IMR-90 (cell line): ENCODE data around the gene STK31.

Experiments used
- CEBPB ChIP-seq: IDR thresholded peaks from 2 replicates; pipeline ENCODE4 v1.6.1; 2012; ENCODE audit warnings: low read depth, low read length, improper control_type of control experiment
- POLR2A ChIP-seq: IDR thresholded peaks from 2 replicates; pipeline ENCODE4 v1.6.1; 2012; ENCODE audit warnings: mild to moderate bottlenecking, low read depth, low read length
- RCOR1 ChIP-seq: IDR thresholded peaks from 2 replicates; pipeline ENCODE4 v1.6.1; 2012; ENCODE audit warnings: mild to moderate bottlenecking, low read length, improper control_type of control experiment; ENCODE audit not compliant: insufficient replicate concordance
- USF2 ChIP-seq: fragments of 150-350 bp; IDR thresholded peaks from 2 replicates; pipeline ENCODE4 v1.6.1; 2017; ENCODE audit warnings: mild to moderate bottlenecking, antibody characterized with exemption, low read length, low read depth
- TF ChIP-seq, protein P1 (sequence below): conservative IDR thresholded peaks from 2 replicates; pipeline ENCODE4 v1.5.1; 2012; ENCODE audit warnings: mild to moderate bottlenecking, low read depth, low read length, improper control_type of control experiment

GRCh38 chr7:23765943-23766342 is 55.9 kb downstream of the STK31 start:
- TF ChIP-seq POLR2A (no peak), USF2 (no peak), RCOR1 (no peak), CEBPB (no peak)
- TF ChIP-seq, protein P1, sequence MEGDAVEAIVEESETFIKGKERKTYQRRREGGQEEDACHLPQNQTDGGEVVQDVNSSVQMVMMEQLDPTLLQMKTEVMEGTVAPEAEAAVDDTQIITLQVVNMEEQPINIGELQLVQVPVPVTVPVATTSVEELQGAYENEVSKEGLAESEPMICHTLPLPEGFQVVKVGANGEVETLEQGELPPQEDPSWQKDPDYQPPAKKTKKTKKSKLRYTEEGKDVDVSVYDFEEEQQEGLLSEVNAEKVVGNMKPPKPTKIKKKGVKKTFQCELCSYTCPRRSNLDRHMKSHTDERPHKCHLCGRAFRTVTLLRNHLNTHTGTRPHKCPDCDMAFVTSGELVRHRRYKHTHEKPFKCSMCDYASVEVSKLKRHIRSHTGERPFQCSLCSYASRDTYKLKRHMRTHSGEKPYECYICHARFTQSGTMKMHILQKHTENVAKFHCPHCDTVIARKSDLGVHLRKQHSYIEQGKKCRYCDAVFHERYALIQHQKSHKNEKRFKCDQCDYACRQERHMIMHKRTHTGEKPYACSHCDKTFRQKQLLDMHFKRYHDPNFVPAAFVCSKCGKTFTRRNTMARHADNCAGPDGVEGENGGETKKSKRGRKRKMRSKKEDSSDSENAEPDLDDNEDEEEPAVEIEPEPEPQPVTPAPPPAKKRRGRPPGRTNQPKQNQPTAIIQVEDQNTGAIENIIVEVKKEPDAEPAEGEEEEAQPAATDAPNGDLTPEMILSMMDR: no peak
